Endothelial cell of hepatic sinusoid (primary cell): ENCODE results near the gene GSPT1.
"Not testable (repeated sequence)": the region's sequence is repeated elsewhere in the genome, so short reads cannot be mapped to it uniquely, and the experiment has no call there.

Experiments used
- in situ Hi-C: cut with HindIII; loops from 2 replicates; pipeline ENCODE4 v1.10.0; 2017; ENCODE audit warnings: low sequenced_read_pairs

The GSPT1 gene

GRCh38 chr16:11823645-11824044 is 92.1 kb downstream of the GSPT1 start:
- in situ Hi-C loops = not testable (repeated sequence)

GRCh38 chr16:11819798-11820197 is 96.0 kb downstream of the GSPT1 start:
- in situ Hi-C loops = no loop called here

GRCh38 chr16:11818970-11819369 is 96.8 kb downstream of the GSPT1 start:
- in situ Hi-C loops = not testable (repeated sequence)
